ENCODE data around the gene UGT1A8. TPM values are rescaled to one million over a fixed set of nuclear protein-coding genes. Genes with fewer than 3 reads are reported as not detected.
"Not testable (repeated sequence)": the region's sequence is repeated elsewhere in the genome, so short reads cannot be mapped to it uniquely, and the experiment has no call there.

Gene UGT1A8
- total RNA-seq, 1 donor from 2014 or later: not detected

DNA sequence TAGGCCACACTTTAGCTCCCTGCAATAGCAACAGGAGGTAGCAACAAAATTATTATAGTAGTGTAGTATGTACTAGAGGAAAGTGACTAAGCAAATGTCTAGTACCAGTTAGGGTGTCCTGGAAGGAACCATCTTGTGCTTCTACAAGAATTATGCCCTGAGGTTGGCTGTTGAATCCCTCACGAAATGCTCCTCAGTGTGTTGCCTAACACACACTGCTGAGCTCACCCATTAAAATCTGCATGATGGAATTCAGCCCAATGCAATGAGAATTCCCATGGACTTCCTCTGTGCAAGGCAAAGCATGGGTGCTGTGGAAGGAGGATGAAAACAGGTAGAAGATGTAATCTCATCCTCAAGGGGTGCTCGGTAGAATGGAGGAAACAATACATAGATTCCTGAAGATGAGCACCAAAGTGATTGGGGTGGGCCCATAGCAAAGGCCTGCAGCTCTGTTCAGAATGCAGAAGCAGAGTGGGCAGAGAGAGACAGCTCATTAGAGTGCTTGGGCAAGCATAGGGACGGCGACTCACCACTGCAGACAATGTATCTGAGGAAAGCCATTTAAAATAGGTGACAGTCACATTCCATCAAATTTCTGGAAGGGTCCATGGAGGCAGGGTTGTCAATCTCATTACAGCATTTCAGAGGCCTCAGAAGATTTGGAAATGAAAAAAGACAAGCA lies 63.1 kb downstream of the UGT1A8 start:
- no peak for DNase-seq (ENCODE audit: low spot score)
- intact Hi-C loops (cut with DNase I): no loop called here

GRCh38 chr2:233681521-233682099 lies 64.2 kb downstream of the UGT1A8 start, which contains the start of gene UGT1A7:
Gene UGT1A7, plus strand, starts transcription at chr2:233681901. Its CDS starts 37 bp downstream, at chr2:233681938.
- no peak for DNase-seq (ENCODE audit: low spot score)
- intact Hi-C loops (cut with DNase I): no loop called here

GRCh38 chr2:233684640-233685039 lies 67.2 kb downstream of the UGT1A8 start:
- DNase-seq (ENCODE audit: low spot score): no peak
- intact Hi-C loops (cut with DNase I): no loop called here

GRCh38 chr2:233686928-233687327 lies 69.5 kb downstream of the UGT1A8 start:
- DNase-seq (ENCODE audit: low spot score): no peak
- intact Hi-C loops (cut with DNase I): no loop called here

- intact Hi-C loops (cut with DNase I): no loop called here
- no peak for DNase-seq (ENCODE audit: low spot score)
Measured at GRCh38 chr2:233688341-233688740, 70.9 kb downstream of the UGT1A8 start.

DNA sequence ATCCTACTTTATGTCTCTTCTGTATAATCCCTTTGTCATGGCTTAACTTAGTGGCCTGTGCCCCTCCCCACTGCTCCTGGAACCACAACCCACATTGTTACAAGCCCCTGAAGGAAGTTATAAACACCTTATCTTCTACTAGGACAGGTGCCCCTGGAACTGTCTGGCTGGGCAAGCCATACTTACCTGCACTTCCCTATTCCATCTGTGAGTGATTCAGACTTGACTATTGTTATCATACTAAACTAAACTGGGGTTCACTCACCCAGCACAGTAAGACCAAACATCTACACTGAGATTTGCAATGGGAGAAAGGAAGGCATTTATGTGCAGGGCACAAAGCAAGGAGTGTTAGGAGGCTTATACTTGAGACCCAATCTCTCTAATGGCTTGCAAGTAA lies 71.6 kb downstream of the UGT1A8 start:
- intact Hi-C loops (cut with DNase I): no loop called here
- no peak for DNase-seq (ENCODE audit: low spot score)

DNA sequence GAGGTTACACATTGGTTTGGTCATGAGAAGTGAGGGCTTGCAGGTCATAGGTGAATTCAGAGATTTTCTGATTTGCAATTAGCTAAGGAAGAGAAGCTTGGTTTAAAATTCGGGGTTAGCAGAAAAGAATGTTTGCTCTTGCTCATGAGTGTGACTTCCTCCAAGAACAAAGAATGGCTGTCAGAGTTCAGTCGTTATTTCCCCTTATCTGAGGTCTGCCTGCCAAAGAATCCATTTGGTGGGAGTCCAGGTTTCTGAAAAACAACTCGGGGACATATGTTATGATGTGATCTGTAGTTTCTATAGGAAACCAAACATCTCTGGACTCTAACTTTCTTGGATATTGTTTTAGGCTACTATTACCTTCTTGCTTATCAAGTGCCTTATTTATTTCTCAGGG lies 72.1 kb downstream of the UGT1A8 start:
- intact Hi-C loops (cut with DNase I): no loop called here
- no peak for DNase-seq (ENCODE audit: low spot score)

DNA sequence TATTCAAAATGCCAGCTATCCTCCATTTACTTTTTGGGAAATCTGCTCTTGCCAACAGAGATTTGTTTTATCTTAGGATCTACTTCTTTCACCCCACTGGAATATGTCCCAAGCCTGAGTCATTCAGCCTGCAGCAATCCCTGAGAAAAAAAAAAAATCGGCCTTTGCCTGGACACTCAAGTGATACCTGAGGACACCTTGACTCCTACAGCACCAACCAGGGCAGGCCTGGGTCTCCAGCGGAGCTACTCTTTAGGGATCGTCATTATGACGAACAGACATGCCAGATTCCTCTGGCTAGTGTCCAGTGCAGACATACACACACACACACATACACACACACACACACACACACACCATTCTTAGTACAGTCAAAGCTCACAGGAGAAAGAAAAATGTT lies 73.0 kb downstream of the UGT1A8 start:
- intact Hi-C loops (cut with DNase I): no loop called here

DNA sequence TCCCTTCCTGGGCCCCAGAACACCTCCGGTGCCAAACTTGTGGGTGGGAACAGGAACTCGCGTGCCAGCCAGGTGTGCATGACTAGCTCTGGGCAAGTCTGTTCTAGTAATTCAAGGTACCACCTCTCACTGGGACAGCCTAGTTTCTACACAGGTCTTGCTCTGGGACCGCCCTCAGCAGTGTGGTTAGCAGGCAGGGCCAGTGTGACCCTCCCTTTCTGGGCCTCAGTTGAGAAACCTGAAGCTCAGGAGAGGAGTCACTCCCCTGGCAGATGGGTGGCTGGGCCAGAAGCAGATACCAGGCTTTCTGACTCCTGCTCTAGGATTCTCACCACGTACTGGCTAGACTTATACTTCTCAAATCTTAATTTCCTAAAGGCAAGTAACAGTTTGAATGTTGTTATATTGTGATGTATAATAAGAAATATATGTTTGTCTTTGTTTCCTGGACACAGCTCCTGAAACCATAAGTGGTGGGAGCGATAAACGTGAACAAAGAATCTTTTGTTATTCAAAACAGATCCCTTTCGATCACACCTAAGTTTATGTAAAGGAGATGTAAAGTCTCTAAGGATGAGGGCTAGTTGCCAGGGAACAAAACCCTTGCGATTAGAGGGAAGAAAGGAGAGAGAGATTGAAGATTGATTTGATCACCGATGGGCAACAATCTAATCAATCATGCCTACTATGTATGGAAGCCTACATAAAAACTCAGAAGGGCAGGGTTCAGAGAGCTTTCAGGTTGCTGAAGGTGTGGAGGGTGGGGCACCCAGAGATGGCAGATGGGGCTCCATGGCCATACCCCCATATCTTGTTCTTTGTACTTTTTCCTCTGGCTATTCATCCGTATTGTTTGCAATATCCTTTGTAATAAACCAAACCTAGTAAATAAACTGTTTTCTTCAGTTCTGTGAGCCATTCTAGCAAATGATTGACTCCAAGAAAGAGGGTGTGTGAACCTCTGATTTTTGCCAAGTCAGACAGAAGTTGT lies 74.3 kb downstream of the UGT1A8 start:
- DNase-seq (ENCODE audit: low spot score): no peak
- intact Hi-C loops (cut with DNase I): no loop called here

More for the DNA sequence above, 73.0 kb downstream of the UGT1A8 start:
- DNase-seq (ENCODE audit: low spot score): no peak

DNA sequence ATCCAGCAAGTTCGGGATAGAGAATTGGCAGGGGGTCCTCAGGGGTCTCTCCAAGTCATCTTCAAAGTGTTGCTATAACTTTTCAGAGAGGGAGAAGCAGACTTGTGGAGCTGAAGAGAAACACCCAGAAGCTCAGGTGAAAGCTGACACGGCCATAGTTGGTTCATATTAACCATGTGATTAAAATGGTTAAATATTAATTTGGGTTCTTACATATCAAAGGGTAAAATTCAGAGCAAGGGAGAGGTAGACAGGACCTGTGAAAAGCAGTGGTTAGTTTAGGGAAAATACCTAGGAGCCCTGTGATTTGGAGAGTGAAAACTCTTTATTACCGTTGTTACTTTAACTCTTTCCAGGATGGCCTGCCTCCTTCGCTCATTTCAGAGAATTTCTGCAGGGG lies 75.2 kb downstream of the UGT1A8 start, which contains the start of gene UGT1A6:
UGT1A6 (plus strand) TSS at position 243 of the 400 bp plus-strand sequence; CDS start at position 358, 115 bp downstream.
- intact Hi-C loops (cut with DNase I): no loop called here
- no peak for DNase-seq (ENCODE audit: low spot score)

- no peak for DNase-seq (ENCODE audit: low spot score)
- intact Hi-C loops (cut with DNase I): no loop called here
Measured at GRCh38 chr2:233693963-233694362, 76.5 kb downstream of the UGT1A8 start.

- DNase-seq (ENCODE audit: low spot score): no peak
- intact Hi-C loops (cut with DNase I): no loop called here
Measured at GRCh38 chr2:233698740-233699139, 81.3 kb downstream of the UGT1A8 start.

- intact Hi-C loops (cut with DNase I): no loop called here
- no peak for DNase-seq (ENCODE audit: low spot score)
Measured at GRCh38 chr2:233699424-233700027, 82.1 kb downstream of the UGT1A8 start.

DNA sequence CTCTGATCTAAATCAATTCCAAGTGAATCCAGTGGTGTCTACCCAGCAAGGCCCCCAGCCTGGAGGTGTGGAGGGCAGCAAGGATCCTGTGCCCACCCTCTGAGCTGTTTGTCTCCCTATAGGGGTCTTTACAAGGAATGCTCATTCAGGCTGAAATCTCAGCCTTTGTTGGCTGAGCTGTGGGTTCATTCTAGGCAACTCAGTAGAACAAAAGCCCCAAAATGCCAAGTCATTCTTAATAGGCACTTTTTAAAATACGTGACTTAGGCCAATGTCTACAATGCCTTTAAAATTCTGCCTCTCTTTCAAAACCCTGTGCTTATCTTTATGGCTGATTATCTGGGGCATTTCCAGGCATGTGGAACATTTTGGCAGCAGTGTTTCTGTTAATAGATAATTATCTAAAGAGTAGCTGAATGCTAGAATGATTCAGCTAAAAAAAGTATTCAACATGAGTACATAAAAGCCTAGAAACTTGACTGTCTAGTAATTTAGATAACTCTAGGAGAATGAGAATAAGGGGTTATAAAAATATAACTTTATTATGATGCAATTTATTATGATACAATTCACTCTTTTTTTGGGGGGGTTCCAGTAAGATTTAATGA lies 82.7 kb downstream of the UGT1A8 start:
- DNase-seq (ENCODE audit: low spot score): no peak
- intact Hi-C loops (cut with DNase I): no loop called here

DNA sequence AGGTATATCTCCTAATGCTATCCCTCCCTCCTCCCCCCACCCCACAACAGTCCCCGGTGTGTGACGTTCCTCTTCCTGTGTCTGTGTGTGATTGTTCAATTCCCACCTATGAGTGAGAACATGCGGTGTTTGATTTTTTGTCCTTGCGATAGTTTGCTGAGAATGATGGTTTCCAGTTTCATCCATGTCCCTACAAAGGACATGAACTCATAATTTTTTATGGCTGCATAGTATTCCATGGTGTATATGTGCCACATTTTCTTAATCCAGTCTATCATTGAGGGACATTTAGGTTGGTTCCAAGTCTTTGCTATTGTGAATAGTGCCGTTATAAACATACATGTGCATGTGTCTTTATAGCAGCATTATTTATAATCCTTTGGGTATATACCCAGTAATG lies 83.4 kb downstream of the UGT1A8 start:
- intact Hi-C loops (cut with DNase I); DNase-seq (ENCODE audit: low spot score): not testable (repeated sequence)

DNA sequence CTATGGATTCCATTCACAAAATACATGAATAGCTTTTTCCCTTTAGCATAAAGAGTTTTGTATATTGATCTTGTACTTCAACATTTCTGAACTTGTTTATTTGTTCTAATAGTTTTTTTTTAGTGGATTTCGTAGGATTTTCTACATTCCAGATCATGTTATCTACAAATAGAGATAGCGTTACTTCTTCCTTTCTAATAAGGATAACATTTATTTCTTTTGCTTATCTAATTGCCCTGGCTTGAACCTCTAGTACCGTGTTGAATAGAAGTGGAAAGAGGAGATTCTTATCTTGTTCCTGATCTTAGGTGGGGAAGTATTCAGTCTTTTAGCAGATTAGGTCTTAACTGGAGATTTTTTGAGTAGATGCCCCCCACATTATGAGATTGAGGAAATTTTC lies 84.8 kb downstream of the UGT1A8 start:
- intact Hi-C loops (cut with DNase I): no loop called here
- no peak for DNase-seq (ENCODE audit: low spot score)

GRCh38 chr2:233705911-233706506 lies 88.6 kb downstream of the UGT1A8 start:
- no peak for DNase-seq (ENCODE audit: low spot score)

GRCh38 chr2:233706720-233707119 lies 89.3 kb downstream of the UGT1A8 start:
- intact Hi-C loops (cut with DNase I): no loop called here
- DNase-seq (ENCODE audit: low spot score): no peak

More at GRCh38 chr2:233705911-233706506, 88.6 kb downstream of the UGT1A8 start:
- intact Hi-C loops (cut with DNase I): no loop called here

Measured in cardiac septum (tissue), 1 donor.